Measurements from ENCODE around the gene POU2AF1.

GRCh38 chr11:111426617-111427016 is 47.5 kb upstream of the POU2AF1 start:
- no peak for TF ChIP-seq CTCF (IDR thresholded peaks at IDR 0.05)
- no peak for TF ChIP-seq POLR2AphosphoS5 (IDR thresholded peaks at IDR 0.05; ENCODE audit: insufficient read depth in 1 of 2, low read depth in 1 of 2)

All from vagina (tissue), 2 donors.